Activated naive CD4-positive, alpha-beta T cell treated with anti-CD3 and anti-CD28 coated beads, Interleukin-2, amount 50 U/mL, for 24 hours (primary cell): ENCODE measurements around the gene RAC2.
"Not testable (repeated sequence)": the region's sequence is repeated elsewhere in the genome, so short reads cannot be mapped to it uniquely, and the experiment has no call there.

Experiments
- H3K27ac Mint-ChIP-seq: one replicate; pipeline ENCODE4 v1.8.0; 2021; ENCODE audit warnings: mild to moderate bottlenecking, mixed read lengths
- H3K27me3 Mint-ChIP-seq: one replicate; pipeline ENCODE4 v1.8.0; 2021; ENCODE audit warnings: mixed read lengths
- H3K36me3 Mint-ChIP-seq: one replicate; pipeline ENCODE4 v1.8.0; 2021; ENCODE audit warnings: mixed read lengths
- H3K4me1 Mint-ChIP-seq: one replicate; pipeline ENCODE4 v1.8.0; 2021; ENCODE audit warnings: mixed read lengths
- H3K4me3 Mint-ChIP-seq: one replicate; pipeline ENCODE4 v1.8.0; 2021; ENCODE audit warnings: mild to moderate bottlenecking, mixed read lengths
- H3K9me3 Mint-ChIP-seq: one replicate; pipeline ENCODE4 v1.8.0; 2021; ENCODE audit warnings: mixed read lengths

RAC2 gene

DNA sequence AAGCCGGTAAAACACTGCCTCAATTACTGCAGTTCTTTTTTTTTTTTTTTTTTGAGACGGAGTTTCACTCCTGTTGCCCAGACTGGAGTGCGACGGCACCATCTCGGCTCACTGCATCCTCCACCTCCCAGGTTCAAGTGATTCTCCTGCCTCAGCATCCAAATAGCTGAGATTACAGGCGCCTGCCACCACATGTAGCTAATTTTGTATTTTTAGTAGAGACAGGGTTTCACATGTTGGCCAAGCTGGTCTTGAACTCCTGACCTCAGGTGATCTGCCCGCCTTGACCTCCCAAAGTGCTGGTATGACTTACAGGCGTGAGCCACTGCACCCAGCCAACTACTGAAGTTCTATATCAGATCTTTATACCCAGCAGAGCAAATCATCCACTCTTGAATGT lies 7.8 kb upstream of the RAC2 start:
- H3K4me1 Mint-ChIP-seq: peaks cover 15% of the 10 kb centered on the region
- not testable (repeated sequence) for H3K36me3 Mint-ChIP-seq, H3K4me3 Mint-ChIP-seq, H3K27me3 Mint-ChIP-seq, H3K27ac Mint-ChIP-seq, H3K9me3 Mint-ChIP-seq

DNA sequence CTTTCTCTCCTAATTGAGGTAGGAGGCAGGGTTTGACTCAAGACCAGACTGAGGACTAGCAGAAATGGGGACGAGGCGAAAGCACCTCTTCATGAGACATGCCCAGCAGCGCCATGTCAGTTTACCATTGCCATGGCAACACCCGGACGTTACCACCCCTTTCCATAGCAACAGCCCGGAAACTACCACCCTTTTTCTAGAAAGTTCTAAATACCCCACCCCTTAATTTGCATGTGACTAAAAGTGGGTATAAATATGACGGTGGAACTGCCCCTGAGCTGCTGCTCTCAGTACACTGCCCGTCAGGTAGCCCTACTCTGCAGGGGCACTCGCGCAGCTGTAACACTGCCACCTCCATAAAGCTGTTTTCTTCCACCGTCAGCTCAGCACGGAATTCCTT lies 5.9 kb upstream of the RAC2 start:
- H3K27me3 Mint-ChIP-seq: no peaks in the 10 kb centered on the region
- no peak overlapping the region for H3K27ac Mint-ChIP-seq
- H3K4me3 Mint-ChIP-seq: no peak overlapping the region
- peaks cover 8% of the 10 kb centered on the region for H3K4me1 Mint-ChIP-seq
- H3K36me3 Mint-ChIP-seq: no peaks in the 10 kb centered on the region
- H3K9me3 Mint-ChIP-seq: no peaks in the 10 kb centered on the region

- H3K36me3 Mint-ChIP-seq: no peaks in the 10 kb centered on the region
- peaks cover 7% of the 10 kb centered on the region for H3K4me1 Mint-ChIP-seq
- no peaks in the 10 kb centered on the region for H3K27me3 Mint-ChIP-seq
- H3K27ac Mint-ChIP-seq: peak overlapping the region; percentile 2
- H3K4me3 Mint-ChIP-seq: no peak overlapping the region
- H3K9me3 Mint-ChIP-seq: no peaks in the 10 kb centered on the region
These were observed 4.2 kb upstream of the RAC2 start for GRCh38 chr22:37248251-37248650.

DNA sequence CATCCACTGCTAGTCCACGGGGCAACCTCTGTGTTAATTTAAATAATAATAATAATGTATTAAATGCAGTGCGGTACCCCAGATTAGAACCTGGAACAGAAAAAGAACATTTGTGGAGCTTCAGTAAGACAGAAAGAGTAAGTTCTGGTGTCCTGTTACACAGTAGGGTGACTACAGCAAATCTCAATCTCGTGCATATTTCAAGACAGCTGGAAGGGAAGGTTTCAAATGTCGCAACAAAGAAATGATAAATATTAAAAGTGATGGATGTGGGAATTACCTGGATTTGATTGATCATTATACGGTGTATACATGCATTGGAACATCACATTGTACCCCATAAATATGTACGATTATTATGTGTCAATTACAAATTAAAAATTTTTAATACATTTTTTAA lies 1.7 kb upstream of the RAC2 start:
- Mint-ChIP-seq H3K4me1 (peaks cover 21% of the 10 kb centered on the region), H3K9me3 (no peaks in the 10 kb centered on the region), H3K4me3 (no peak overlapping the region), H3K27me3 (no peaks in the 10 kb centered on the region), H3K27ac (no peak overlapping the region), H3K36me3 (peaks cover 6% of the 10 kb centered on the region)

- Mint-ChIP-seq H3K9me3 (no peaks in the 10 kb centered on the region), H3K27ac (peak overlapping the region; percentile 93), H3K27me3 (no peaks in the 10 kb centered on the region), H3K36me3 (peaks cover 11% of the 10 kb centered on the region), H3K4me1 (peaks cover 27% of the 10 kb centered on the region), H3K4me3 (peak overlapping the region; percentile 86)
These were observed 1.1 kb upstream of the RAC2 start for GRCh38 chr22:37244922-37245722.

- peaks cover 14% of the 10 kb centered on the region for H3K36me3 Mint-ChIP-seq
- H3K9me3 Mint-ChIP-seq: no peaks in the 10 kb centered on the region
- peak overlapping the region; percentile 86 for H3K4me3 Mint-ChIP-seq
- H3K27me3 Mint-ChIP-seq: no peaks in the 10 kb centered on the region
- H3K27ac Mint-ChIP-seq: peak overlapping the region; percentile 93
- peaks cover 43% of the 10 kb centered on the region for H3K4me1 Mint-ChIP-seq
These were observed 511 bp downstream of the RAC2 start for GRCh38 chr22:37243402-37244113.

GRCh38 chr22:37242395-37242918 lies 1.6 kb downstream of the RAC2 start:
- H3K27ac Mint-ChIP-seq: peak overlapping the region; percentile 84
- no peaks in the 10 kb centered on the region for H3K9me3 Mint-ChIP-seq
- H3K4me1 Mint-ChIP-seq: peaks cover 54% of the 10 kb centered on the region
- H3K27me3 Mint-ChIP-seq: no peaks in the 10 kb centered on the region
- peaks cover 20% of the 10 kb centered on the region for H3K36me3 Mint-ChIP-seq
- H3K4me3 Mint-ChIP-seq: peak overlapping the region; percentile 86

DNA sequence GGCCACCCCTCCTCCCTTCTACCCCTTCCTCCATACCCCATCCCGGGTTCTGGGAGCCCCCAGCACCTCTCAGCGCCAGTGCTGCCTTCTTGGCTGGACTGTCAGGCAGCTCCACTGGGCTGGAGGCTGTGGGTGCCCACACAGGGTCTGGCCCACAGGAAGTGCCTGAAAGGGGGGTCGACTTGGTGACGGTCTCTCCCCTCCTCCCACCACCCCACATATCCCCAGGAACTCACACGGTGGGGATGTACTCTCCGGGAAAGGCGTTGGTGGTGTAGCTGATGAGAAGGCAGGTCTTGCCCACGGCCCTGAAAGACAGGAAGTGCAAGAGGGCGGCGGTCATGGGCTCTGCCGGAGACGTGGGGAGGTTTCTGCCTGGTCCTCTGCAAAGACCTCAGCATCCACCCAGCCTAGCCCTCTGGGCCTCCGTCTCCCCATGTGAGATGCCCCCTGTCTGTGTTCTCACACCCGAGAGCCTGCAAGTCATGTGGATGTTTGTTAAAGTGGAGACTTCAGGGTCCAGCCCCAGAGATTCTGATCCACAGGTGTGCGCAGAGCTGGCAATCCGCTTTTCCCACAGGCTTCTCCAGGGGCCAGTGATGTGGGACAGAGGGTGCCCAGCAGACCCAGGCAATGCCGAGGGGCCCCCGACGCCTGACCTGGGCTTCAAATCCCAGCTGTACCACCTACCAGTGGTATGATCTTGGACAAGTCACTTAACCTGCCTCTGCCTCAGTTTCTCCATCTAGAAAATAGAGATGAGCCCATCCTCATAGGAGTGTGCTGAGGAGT lies 2.5 kb downstream of the RAC2 start:
- peaks cover 22% of the 10 kb centered on the region for H3K36me3 Mint-ChIP-seq
- no peaks in the 10 kb centered on the region for H3K27me3 Mint-ChIP-seq
- H3K27ac Mint-ChIP-seq: peak overlapping the region; percentile 84
- H3K9me3 Mint-ChIP-seq: no peaks in the 10 kb centered on the region
- peak overlapping the region; percentile 86 for H3K4me3 Mint-ChIP-seq
- peaks cover 63% of the 10 kb centered on the region for H3K4me1 Mint-ChIP-seq

- Mint-ChIP-seq H3K36me3 (peaks cover 25% of the 10 kb centered on the region), H3K4me3 (peak overlapping the region; percentile 86), H3K4me1 (peaks cover 69% of the 10 kb centered on the region), H3K27me3 (no peaks in the 10 kb centered on the region), H3K9me3 (no peaks in the 10 kb centered on the region), H3K27ac (peak overlapping the region; percentile 84)
These were observed 3.1 kb downstream of the RAC2 start for GRCh38 chr22:37240941-37241320.

- peaks cover 75% of the 10 kb centered on the region for H3K4me1 Mint-ChIP-seq
- H3K4me3 Mint-ChIP-seq: peak overlapping the region; percentile 86
- H3K27me3 Mint-ChIP-seq: no peaks in the 10 kb centered on the region
- peak overlapping the region; percentile 84 for H3K27ac Mint-ChIP-seq
- no peaks in the 10 kb centered on the region for H3K9me3 Mint-ChIP-seq
- H3K36me3 Mint-ChIP-seq: peaks cover 26% of the 10 kb centered on the region
These were observed 3.7 kb downstream of the RAC2 start for GRCh38 chr22:37240240-37240940.

DNA sequence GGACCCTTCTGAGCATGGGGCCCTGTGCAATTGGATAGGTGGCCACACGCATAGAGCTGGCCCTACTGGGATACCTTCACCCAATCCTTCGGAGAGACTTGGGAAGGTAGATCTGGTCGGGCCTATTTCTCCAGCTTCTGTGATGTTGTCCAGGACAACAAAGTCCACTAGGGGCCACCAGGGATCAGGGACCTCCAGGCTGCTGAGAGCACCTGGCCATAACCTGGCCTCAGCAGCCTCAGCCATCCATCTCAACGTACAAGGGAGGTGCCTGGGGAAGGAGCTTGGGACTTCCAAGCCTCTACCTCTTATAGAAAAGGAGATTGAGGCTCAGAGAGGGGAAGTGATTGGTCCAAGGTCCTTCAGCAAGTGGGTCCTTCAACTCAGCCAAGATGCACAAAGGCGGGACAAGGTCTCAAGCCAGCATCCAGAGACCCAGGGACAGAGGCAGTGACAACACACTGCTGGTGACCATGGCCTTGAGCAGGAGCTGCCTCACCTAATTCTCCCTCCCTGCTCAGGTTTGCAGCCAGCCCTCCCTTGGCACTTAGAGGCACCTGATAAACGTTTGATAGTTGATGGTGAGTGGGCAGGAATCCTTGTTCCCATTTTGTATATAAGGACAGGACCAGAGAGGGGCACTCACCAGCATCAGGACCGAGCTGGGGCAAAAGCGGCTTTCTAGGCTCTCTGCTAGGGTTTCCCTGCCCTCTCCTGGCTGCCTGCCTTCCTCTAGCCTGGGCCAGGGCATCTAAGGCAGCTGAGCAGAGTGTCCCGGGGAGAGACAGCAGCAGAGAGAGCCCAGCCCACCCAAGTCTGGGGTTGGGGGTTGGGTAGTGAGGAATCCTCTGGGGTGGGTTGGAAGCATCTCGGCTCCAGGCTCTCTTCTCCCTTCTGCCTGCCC lies 4.5 kb downstream of the RAC2 start:
- no peaks in the 10 kb centered on the region for H3K9me3 Mint-ChIP-seq
- H3K27ac Mint-ChIP-seq: peak overlapping the region; percentile 97
- peak overlapping the region; percentile 86 for H3K4me3 Mint-ChIP-seq
- no peaks in the 10 kb centered on the region for H3K27me3 Mint-ChIP-seq
- peaks cover 79% of the 10 kb centered on the region for H3K4me1 Mint-ChIP-seq
- peaks cover 28% of the 10 kb centered on the region for H3K36me3 Mint-ChIP-seq

DNA sequence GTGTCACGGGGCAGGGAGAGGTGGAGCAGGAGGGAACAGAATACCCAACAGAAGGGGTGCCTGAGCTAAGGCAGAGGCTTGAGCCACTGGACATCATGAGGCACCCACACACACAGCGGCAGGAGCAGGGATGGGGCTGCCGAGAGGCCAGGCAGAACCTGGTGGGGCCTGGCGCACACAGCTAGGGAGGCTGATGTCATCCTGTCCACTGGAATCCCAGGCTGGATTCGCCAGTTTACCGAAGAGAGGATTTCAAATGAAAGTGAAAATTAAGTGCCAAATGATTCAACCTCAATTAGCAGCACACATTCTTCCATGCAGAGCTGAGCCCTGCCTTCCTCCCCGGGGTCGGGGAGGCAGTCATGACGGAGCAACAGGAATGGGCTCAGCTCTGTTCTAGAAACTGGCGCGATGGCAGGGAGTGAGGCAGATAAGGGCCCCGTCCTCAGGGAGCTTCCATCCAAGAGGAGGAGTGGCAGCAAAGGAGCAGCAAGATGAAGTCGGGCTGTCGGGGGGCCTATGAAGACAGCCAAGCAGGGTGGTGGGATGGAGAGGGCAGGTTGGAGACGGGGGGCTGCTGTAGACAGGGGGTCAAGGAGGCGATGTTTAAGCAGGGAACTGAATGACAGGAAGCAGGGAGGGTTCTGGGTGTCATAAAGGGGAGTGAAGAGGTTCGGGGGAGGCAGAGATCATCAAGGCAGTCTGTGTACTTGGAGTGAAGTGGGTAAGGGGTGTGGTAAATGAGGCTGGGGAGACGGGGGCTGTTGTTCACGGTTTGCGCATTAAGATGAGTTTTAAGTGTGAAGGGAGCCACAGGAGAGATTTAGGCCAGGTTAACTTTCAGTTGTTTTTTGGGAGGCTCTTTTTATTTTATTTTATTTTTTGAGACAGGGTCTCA lies 6.4 kb downstream of the RAC2 start:
- Mint-ChIP-seq H3K9me3 (no peaks in the 10 kb centered on the region), H3K27ac (peak overlapping the region; percentile 97), H3K27me3 (no peaks in the 10 kb centered on the region), H3K4me1 (peaks cover 95% of the 10 kb centered on the region), H3K4me3 (peak overlapping the region; percentile 86), H3K36me3 (peaks cover 32% of the 10 kb centered on the region)

DNA sequence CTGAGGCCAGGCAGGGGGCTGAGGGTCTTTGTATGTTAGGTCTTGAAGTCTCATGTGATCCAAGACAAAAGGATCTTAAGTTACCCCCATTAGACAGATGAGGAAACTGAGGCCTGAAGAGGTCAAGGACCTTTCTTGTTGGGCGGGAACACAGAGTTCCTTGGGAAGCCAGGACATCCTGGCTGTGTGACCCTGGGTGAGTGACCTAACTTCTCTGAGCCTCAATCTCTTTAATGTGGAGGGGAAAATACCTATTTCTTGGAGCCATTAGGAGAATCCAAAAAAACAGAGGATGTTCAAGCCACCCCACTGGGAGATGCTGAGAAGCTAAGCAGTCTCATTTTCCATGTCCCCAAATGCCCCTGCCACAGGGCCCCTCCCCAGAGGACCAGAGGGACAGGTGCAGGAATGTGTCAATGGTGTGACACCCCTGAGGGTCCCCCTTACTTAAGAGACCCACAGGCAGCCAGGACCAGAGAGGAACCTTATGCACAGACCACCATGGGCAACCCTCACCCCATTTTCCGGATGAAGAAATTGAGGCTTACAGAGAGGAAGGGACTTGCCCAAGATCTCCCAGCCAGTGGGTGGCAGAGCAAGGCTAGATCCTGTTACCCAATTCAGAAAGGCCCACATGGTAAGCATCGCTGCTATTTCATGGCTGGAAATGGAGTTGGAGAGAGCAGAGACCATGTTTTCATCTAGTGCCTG lies 8.0 kb downstream of the RAC2 start:
- H3K9me3 Mint-ChIP-seq: no peaks in the 10 kb centered on the region
- H3K36me3 Mint-ChIP-seq: peaks cover 33% of the 10 kb centered on the region
- peak overlapping the region; percentile 87 for H3K27ac Mint-ChIP-seq
- H3K27me3 Mint-ChIP-seq: no peaks in the 10 kb centered on the region
- H3K4me3 Mint-ChIP-seq: peak overlapping the region; percentile 86
- peaks cover 100% of the 10 kb centered on the region for H3K4me1 Mint-ChIP-seq
